AG04450 (cell line): ENCODE results near the gene ZFYVE27. TPM values are rescaled to one million over a fixed set of nuclear protein-coding genes. Genes with fewer than 3 reads are reported as not detected.

ENCODE experiments used
- CTCF ChIA-PET: fragments of 300-600, 350-600 bp; formaldehyde crosslinking; extraction: SDS; loops from one replicate; lab custom pipeline; 2022; ENCODE audit warnings: antibody characterized with exemption, inconsistent platforms; lab: Charles Lee
- POLR2A ChIA-PET: fragments of 350-600 bp; formaldehyde crosslinking; extraction: SDS; loops from one replicate; lab custom pipeline; 2021; ENCODE audit warnings: antibody characterized with exemption, inconsistent platforms; lab: Yijun Ruan, JAX
- DNase-seq: peaks from one replicate; pipeline ENCODE4 v3.0.0-alpha.2; 2011; ENCODE audit warnings: low read depth, low spot score
- H3K27ac ChIP-seq: one replicate; pipeline ENCODE4 v1.5.1; 2012; ENCODE audit warnings: low read depth, low read length, control low read depth
- H3K27me3 ChIP-seq: one replicate; pipeline ENCODE4 v1.6.0; 2012; ENCODE audit warnings: low read length; ENCODE audit not compliant: control insufficient read depth, insufficient read depth
- H3K4me3 ChIP-seq: 2 replicates; pipeline ENCODE4 v1.5.1; 2011; ENCODE audit warnings: mild to moderate bottlenecking, low read depth, low read length, control low read depth
- H3K9me3 ChIP-seq: 2 replicates; pipeline ENCODE4 v1.5.1; 2012; ENCODE audit warnings: low read length; ENCODE audit not compliant: control insufficient read depth, insufficient read depth
- CTCF ChIP-seq: IDR thresholded peaks from 2 replicates; pipeline ENCODE4 v1.5.1; 2011; ENCODE audit warnings: low read depth, low read length, control low read depth, inconsistent platforms
- polyA plus RNA-seq: library from polyadenylated mRNA; depleted of rRNA; stranded (reverse); fragments of >200 nt; gene quantifications from 2 replicates; pipeline ENCODE4 v1.2.3, GENCODE V29; 2011; rRNA removed

Gene ZFYVE27
- polyA plus RNA-seq, 1 experiment, result 11.1 TPM

- POLR2A ChIA-PET, result no interaction called here
- TF ChIP-seq CTCF, result no peak
- Histone ChIP-seq H3K4me3 (no peak overlapping the region), H3K9me3 (no peaks in the 10 kb centered on the region), H3K27ac (no peak overlapping the region), H3K27me3 (peaks cover 7% of the 10 kb centered on the region)
- no peak for DNase-seq
- CTCF ChIA-PET, result interaction anchor here (0.6 to 1.5 kb wide), 2 partner anchors 9 to 66 kb away, joined by 3 to 9 read pairs; no protein-coding TSS in a partner anchor
These were observed 64.5 kb downstream of the ZFYVE27 start for GRCh38 chr10:97801422-97801821.

- POLR2A ChIA-PET, result no interaction called here
- no peak for DNase-seq
- CTCF ChIA-PET, result interaction anchor here (0.7 to 1.9 kb wide), 4 partner anchors 13 to 248 kb away, joined by 3 to 7 read pairs (median 4); no protein-coding TSS in a partner anchor
These were observed 68.4 kb downstream of the ZFYVE27 start for GRCh38 chr10:97805096-97805884.

GRCh38 chr10:97805949-97806348 lies 69.0 kb downstream of the ZFYVE27 start:
- Histone ChIP-seq H3K27ac (no peak overlapping the region), H3K9me3 (no peaks in the 10 kb centered on the region), H3K4me3 (no peak overlapping the region), H3K27me3 (peaks cover 5% of the 10 kb centered on the region)
- POLR2A ChIA-PET, result no interaction called here
- no peak for DNase-seq
- TF ChIP-seq CTCF, result no peak
- CTCF ChIA-PET, result interaction anchor here (1.3 to 1.9 kb wide), 2 partner anchors 14 to 15 kb away, joined by 3 to 5 read pairs; no protein-coding TSS in a partner anchor

More at GRCh38 chr10:97805096-97805884, 68.4 kb downstream of the ZFYVE27 start:
- no peak for TF ChIP-seq CTCF
- Histone ChIP-seq H3K4me3 (no peak overlapping the region), H3K27ac (no peak overlapping the region), H3K9me3 (no peaks in the 10 kb centered on the region), H3K27me3 (peaks cover 5% of the 10 kb centered on the region)

- DNase-seq, result no peak
- Histone ChIP-seq H3K4me3 (no peak overlapping the region), H3K27ac (no peak overlapping the region), H3K9me3 (no peaks in the 10 kb centered on the region), H3K27me3 (peaks cover 7% of the 10 kb centered on the region)
- ChIA-PET POLR2A (no interaction called here), CTCF (no interaction called here)
- TF ChIP-seq CTCF, result no peak
These were observed 73.5 kb downstream of the ZFYVE27 start for GRCh38 chr10:97810446-97810845.

Other genes starting within 250 kb of the ZFYVE27 start
- 71.5 and 80.2 TPM in 2 replicates for gene MMS19, start 238.7 kb upstream of the ZFYVE27 start, polyA plus RNA-seq
- 15.5 and 20.3 TPM in 2 replicates for gene UBTD1, start 238.2 kb upstream of the ZFYVE27 start, polyA plus RNA-seq
- 0.05 and 0.06 TPM in 2 replicates for gene ANKRD2, start 164.3 kb upstream of the ZFYVE27 start, polyA plus RNA-seq
- 0.41 and 0.53 TPM in 2 replicates for gene HOGA1, start 152.7 kb upstream of the ZFYVE27 start, polyA plus RNA-seq
- not detected in 2 replicates for gene C10orf62, start 147.4 kb upstream of the ZFYVE27 start, polyA plus RNA-seq
- 14.4 and 16.0 TPM in 2 replicates for gene MORN4, start 103.6 kb upstream of the ZFYVE27 start, polyA plus RNA-seq
- gene PI4K2A, start 96.5 kb upstream of the ZFYVE27 start, polyA plus RNA-seq, result 35.6 and 36.1 TPM in 2 replicates
- 26.5 and 36.9 TPM in 2 replicates for gene AVPI1, start 49.9 kb upstream of the ZFYVE27 start, polyA plus RNA-seq
- gene MARVELD1, start 23.4 kb upstream of the ZFYVE27 start, polyA plus RNA-seq, result 65.5 and 76.2 TPM in 2 replicates
- not detected in 2 replicates for gene SFRP5, start 34.9 kb downstream of the ZFYVE27 start, polyA plus RNA-seq
- not detected in 2 replicates for gene GOLGA7B, start 112.7 kb downstream of the ZFYVE27 start, polyA plus RNA-seq